ENCODE data around the gene JPH3. TPM values are rescaled to one million over a fixed set of nuclear protein-coding genes. Genes with fewer than 3 reads are reported as not detected.
A peak's percentile ranks its signal among the peaks of the same experiment; 100 is the strongest.

The JPH3 gene
- total RNA-seq, 2 experiments from 2014 or later: 0.14 to 0.19 TPM

GRCh38 chr16:87702325-87702811 lies 100.1 kb downstream of the JPH3 start:
- intact Hi-C loops (cut with DNase I, micrococcal nuclease): loop anchor here in 1 of 2 experiments (5.0 kb wide), 1 partner anchor 150 kb away; no protein-coding TSS in a partner anchor
- DNase-seq (peak; percentile 69), ATAC-seq (peak; percentile 60)
- H3K4me3 Mint-ChIP-seq: no peak overlapping the region
- H3K27ac Mint-ChIP-seq: peak overlapping the region; percentile 75
- peaks cover 32% of the 10 kb centered on the region for H3K36me3 Mint-ChIP-seq (ENCODE audit: low read depth)
- peaks cover 59% of the 10 kb centered on the region for H3K4me1 Mint-ChIP-seq
- POLR2A ChIA-PET: interaction anchor here (0.6 kb wide), 1 partner anchor 66 kb away, joined by 8 read pairs; no protein-coding TSS in a partner anchor
- H3K9me3 Mint-ChIP-seq (ENCODE audit: low read depth): no peaks in the 10 kb centered on the region
- CTCF ChIA-PET: interaction anchor here (1.0 to 1.5 kb wide), 7 partner anchors 11 to 258 kb away, joined by 3 to 6 read pairs (median 5); no protein-coding TSS in a partner anchor
- H3K27me3 Mint-ChIP-seq: no peaks in the 10 kb centered on the region

DNA sequence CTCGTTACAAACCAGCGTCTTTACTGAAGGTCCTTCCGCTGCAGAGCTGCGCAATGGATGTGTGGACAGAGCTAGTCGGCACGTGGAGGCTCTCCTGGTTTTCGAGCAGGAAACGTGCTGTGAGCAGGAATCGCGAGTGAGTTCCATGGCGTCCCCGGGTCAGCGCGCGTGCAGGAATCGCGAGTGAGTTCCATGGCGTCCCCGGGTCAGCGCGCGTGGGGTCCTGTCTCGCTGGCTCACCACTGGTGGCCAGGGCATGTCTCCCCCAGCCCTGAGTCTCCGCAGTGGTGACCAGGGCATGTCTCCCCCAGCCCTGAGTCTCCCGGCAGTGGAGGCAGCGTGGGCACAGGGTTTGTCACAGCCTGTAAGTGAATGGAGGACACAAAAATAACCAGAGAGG lies 100.8 kb downstream of the JPH3 start:
- ChIA-PET CTCF (interaction anchor here (0.6 to 1.5 kb wide), 5 partner anchors 11 to 212 kb away, joined by 3 to 6 read pairs (median 5); no protein-coding TSS in a partner anchor), POLR2A (no interaction called here)
- Mint-ChIP-seq H3K27ac (peak overlapping the region; percentile 75), H3K4me1 (peaks cover 52% of the 10 kb centered on the region), H3K36me3 (ENCODE audit: low read depth) (peaks cover 37% of the 10 kb centered on the region), H3K4me3 (no peak overlapping the region), H3K9me3 (ENCODE audit: low read depth) (no peaks in the 10 kb centered on the region), H3K27me3 (no peaks in the 10 kb centered on the region)
- no peak for ATAC-seq
- DNase-seq: no peak
- intact Hi-C loops (cut with DNase I, micrococcal nuclease): loop anchor here in 1 of 2 experiments (5.0 kb wide), 1 partner anchor 149 kb away; no protein-coding TSS in a partner anchor

DNA sequence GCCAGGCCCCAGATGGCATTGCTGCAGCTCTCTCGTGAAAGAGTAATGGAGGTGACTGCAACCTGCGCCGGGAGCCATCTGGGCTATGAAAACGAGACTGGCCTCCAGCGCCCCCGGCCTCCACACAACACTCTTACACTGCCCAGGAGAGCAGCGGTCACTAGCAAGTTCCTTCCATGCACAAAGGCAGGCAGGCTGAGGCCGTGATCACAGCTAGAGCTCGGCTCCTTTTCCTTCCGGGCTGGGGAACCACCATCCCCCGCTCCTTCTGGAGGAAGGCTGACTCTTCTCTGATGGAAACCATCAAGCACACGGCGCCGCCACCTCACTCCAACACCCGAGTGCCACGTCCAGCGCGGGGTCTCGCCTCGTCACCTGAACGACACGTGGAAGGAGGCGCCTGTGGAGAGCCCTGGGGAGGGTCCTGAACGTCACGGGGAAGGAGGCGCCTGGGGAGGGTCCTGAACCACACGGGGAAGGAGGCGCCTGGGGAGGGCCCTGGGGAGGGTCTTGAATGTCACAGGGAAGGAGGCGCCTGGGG lies 101.6 kb downstream of the JPH3 start:
- H3K4me1 Mint-ChIP-seq: peaks cover 44% of the 10 kb centered on the region
- ChIA-PET POLR2A (no interaction called here), CTCF (interaction anchor here (1.5 kb wide), 1 partner anchor 12 kb away, joined by 5 read pairs; no protein-coding TSS in a partner anchor)
- ATAC-seq: no peak
- peak overlapping the region; percentile 75 for H3K27ac Mint-ChIP-seq
- DNase-seq: no peak
- H3K36me3 Mint-ChIP-seq (ENCODE audit: low read depth): peaks cover 44% of the 10 kb centered on the region
- H3K27me3 Mint-ChIP-seq: no peaks in the 10 kb centered on the region
- H3K4me3 Mint-ChIP-seq: no peak overlapping the region
- intact Hi-C loops (cut with DNase I, micrococcal nuclease): loop anchor here in 1 of 2 experiments (5.0 kb wide), 1 partner anchor 148 kb away; no protein-coding TSS in a partner anchor
- no peaks in the 10 kb centered on the region for H3K9me3 Mint-ChIP-seq (ENCODE audit: low read depth)

- CTCF ChIA-PET: interaction anchor here (0.9 kb wide), 1 partner anchor 69 kb away, joined by 3 read pairs; no protein-coding TSS in a partner anchor
- H3K4me3 Mint-ChIP-seq: no peak overlapping the region
- intact Hi-C loops (cut with DNase I, micrococcal nuclease): loop anchor here in 1 of 2 experiments (5.0 kb wide), 1 partner anchor 147 kb away; no protein-coding TSS in a partner anchor
- POLR2A ChIA-PET: no interaction called here
- no peak overlapping the region for H3K27ac Mint-ChIP-seq
- H3K36me3 Mint-ChIP-seq (ENCODE audit: low read depth): peaks cover 44% of the 10 kb centered on the region
- ATAC-seq: no peak
- no peaks in the 10 kb centered on the region for H3K27me3 Mint-ChIP-seq
- H3K9me3 Mint-ChIP-seq (ENCODE audit: low read depth): no peaks in the 10 kb centered on the region
- peaks cover 39% of the 10 kb centered on the region for H3K4me1 Mint-ChIP-seq
- DNase-seq: no peak
Observed at GRCh38 chr16:87704754-87705353, 102.5 kb downstream of the JPH3 start.

GRCh38 chr16:87705771-87706277 lies 103.5 kb downstream of the JPH3 start:
- H3K4me3 Mint-ChIP-seq: no peak overlapping the region
- peaks cover 45% of the 10 kb centered on the region for H3K36me3 Mint-ChIP-seq (ENCODE audit: low read depth)
- CTCF ChIA-PET: interaction anchor here (1.2 kb wide), 1 partner anchor 144 kb away, joined by 5 read pairs; no protein-coding TSS in a partner anchor
- ATAC-seq (no peak), DNase-seq (no peak)
- H3K9me3 Mint-ChIP-seq (ENCODE audit: low read depth): no peaks in the 10 kb centered on the region
- intact Hi-C loops (cut with DNase I, micrococcal nuclease): no loop called here
- no peak overlapping the region for H3K27ac Mint-ChIP-seq
- POLR2A ChIA-PET: no interaction called here
- H3K4me1 Mint-ChIP-seq: peaks cover 34% of the 10 kb centered on the region
- no peaks in the 10 kb centered on the region for H3K27me3 Mint-ChIP-seq

GRCh38 chr16:87706278-87707000 lies 104.1 kb downstream of the JPH3 start:
- POLR2A ChIA-PET: no interaction called here

GRCh38 chr16:87707097-87707496 lies 104.8 kb downstream of the JPH3 start:
- H3K36me3 Mint-ChIP-seq (ENCODE audit: low read depth): peaks cover 42% of the 10 kb centered on the region
- ATAC-seq (no peak), DNase-seq (no peak)
- H3K4me3 Mint-ChIP-seq: no peak overlapping the region
- H3K4me1 Mint-ChIP-seq: peaks cover 22% of the 10 kb centered on the region
- no peaks in the 10 kb centered on the region for H3K9me3 Mint-ChIP-seq (ENCODE audit: low read depth)
- intact Hi-C loops (cut with DNase I, micrococcal nuclease): no loop called here
- H3K27me3 Mint-ChIP-seq: no peaks in the 10 kb centered on the region
- ChIA-PET CTCF (interaction anchor here (1.2 kb wide), 1 partner anchor 143 kb away, joined by 5 read pairs; no protein-coding TSS in a partner anchor), POLR2A (no interaction called here)
- H3K27ac Mint-ChIP-seq: no peak overlapping the region

More at GRCh38 chr16:87706278-87707000, 104.1 kb downstream of the JPH3 start:
- CTCF ChIA-PET: interaction anchor here (1.2 kb wide), 1 partner anchor 144 kb away, joined by 5 read pairs; no protein-coding TSS in a partner anchor
- no peak overlapping the region for H3K4me3 Mint-ChIP-seq
- peaks cover 43% of the 10 kb centered on the region for H3K36me3 Mint-ChIP-seq (ENCODE audit: low read depth)
- no peak for DNase-seq
- intact Hi-C loops (cut with DNase I, micrococcal nuclease): no loop called here
- H3K9me3 Mint-ChIP-seq (ENCODE audit: low read depth): no peaks in the 10 kb centered on the region
- no peak overlapping the region for H3K27ac Mint-ChIP-seq
- H3K4me1 Mint-ChIP-seq: peaks cover 28% of the 10 kb centered on the region
- ATAC-seq: no peak
- no peaks in the 10 kb centered on the region for H3K27me3 Mint-ChIP-seq

DNA sequence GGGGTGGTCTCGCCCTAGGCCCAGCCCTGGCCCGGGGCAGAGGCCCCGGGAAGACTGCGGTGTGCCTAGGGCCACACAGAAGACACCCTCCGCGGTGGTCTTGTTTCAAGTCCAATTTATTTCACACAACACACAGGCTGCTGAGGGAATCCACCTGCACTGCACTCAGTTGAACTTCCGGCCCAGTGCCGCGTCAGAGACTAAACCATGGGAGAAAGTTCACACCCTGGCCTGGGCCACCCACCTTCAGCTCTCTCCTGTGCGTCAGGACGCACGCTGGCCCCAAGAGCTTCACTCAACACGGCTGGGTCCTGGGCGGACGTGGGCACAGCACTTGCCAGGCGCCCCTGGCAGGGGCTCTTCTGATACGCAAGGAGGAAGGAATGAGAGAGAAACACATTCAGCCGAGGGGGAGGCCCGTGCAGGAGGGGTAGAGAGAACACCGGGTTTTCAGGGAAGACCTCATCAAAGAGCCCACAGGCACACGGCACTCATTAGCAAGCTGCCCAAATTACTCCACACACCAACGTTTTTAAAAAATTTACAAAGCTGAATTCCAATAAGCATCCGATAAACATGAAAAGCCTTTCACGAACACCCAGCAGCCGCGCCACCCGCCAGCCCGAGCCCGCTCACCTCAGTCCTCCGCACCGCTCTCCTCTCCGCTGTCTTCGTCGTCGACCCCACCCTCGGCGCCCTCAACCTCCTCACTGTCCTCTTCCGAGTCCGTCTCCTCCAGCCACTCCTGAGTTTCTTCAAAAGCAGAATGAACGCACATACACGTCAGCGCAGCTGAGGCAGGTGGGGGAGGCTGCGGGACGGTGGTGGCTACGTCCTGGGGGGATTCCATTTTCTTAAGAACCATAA lies 105.6 kb downstream of the JPH3 start:
- CTCF ChIA-PET: no interaction called here
- intact Hi-C loops (cut with DNase I, micrococcal nuclease): no loop called here
- DNase-seq: no peak

DNA sequence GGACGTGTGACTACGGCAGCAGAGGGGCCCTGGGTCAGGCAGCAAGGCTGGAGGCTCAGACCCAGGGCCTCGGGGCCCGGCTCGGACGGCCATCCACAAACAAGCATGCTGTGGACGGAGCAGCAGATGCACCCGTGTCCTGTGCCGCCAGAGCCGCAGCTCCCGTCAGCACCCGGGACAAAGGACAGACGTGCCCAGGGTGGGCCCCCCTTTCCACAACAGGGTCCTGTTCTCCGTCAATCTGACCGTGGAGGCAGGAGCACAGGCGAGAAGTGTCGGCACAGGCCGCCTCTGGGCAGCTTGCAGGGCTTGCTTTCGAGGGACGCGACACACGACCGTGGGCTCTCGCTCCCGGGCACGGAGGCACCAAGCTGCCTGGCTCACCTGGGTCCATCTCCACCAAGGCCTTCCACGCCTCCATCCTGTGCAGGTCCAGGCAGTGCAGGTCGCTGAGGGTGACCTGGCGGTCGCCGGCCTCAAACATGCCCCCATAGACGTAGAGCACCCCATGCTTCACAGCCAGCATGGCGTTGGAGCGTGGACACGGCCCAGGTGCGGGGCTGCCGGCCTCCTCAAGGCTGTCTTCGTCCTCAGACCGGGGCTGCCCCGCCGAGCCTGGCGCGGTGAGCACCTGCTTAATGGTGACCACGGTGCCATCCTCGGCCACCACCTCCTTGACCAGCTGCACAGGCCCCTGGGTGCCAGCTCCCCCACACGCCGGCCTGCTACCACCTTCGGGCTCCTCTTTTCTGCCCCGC lies 106.8 kb downstream of the JPH3 start:
- intact Hi-C loops (cut with DNase I, micrococcal nuclease): no loop called here
- no peak for DNase-seq
- Mint-ChIP-seq H3K9me3 (ENCODE audit: low read depth) (no peaks in the 10 kb centered on the region), H3K27ac (no peak overlapping the region), H3K4me3 (no peak overlapping the region), H3K36me3 (ENCODE audit: low read depth) (peaks cover 29% of the 10 kb centered on the region), H3K4me1 (peaks cover 17% of the 10 kb centered on the region), H3K27me3 (no peaks in the 10 kb centered on the region)
- POLR2A ChIA-PET: no interaction called here
- no peak for ATAC-seq
- CTCF ChIA-PET: no interaction called here

More for the DNA sequence above, 105.6 kb downstream of the JPH3 start:
- Mint-ChIP-seq H3K4me3 (no peak overlapping the region), H3K9me3 (ENCODE audit: low read depth) (no peaks in the 10 kb centered on the region), H3K27me3 (no peaks in the 10 kb centered on the region), H3K36me3 (ENCODE audit: low read depth) (peaks cover 35% of the 10 kb centered on the region), H3K27ac (no peak overlapping the region), H3K4me1 (peaks cover 17% of the 10 kb centered on the region)
- ATAC-seq: no peak
- POLR2A ChIA-PET: no interaction called here

- CTCF ChIA-PET: interaction anchor here (0.7 kb wide), 1 partner anchor 44 kb away, joined by 3 read pairs; no protein-coding TSS in a partner anchor
- peaks cover 19% of the 10 kb centered on the region for H3K4me1 Mint-ChIP-seq
- H3K27me3 Mint-ChIP-seq: no peaks in the 10 kb centered on the region
- ATAC-seq (no peak), DNase-seq (no peak)
- H3K27ac Mint-ChIP-seq: no peak overlapping the region
- H3K9me3 Mint-ChIP-seq (ENCODE audit: low read depth): no peaks in the 10 kb centered on the region
- H3K36me3 Mint-ChIP-seq (ENCODE audit: low read depth): peaks cover 33% of the 10 kb centered on the region
- H3K4me3 Mint-ChIP-seq: no peak overlapping the region
- intact Hi-C loops (cut with DNase I, micrococcal nuclease): no loop called here
- POLR2A ChIA-PET: no interaction called here
Observed at GRCh38 chr16:87709677-87710076, 107.4 kb downstream of the JPH3 start.

Measured in activated CD4-positive, alpha-beta T cell treated with anti-CD3 and anti-CD28 coated beads for 36 hours (primary cell).